Effector CD4-positive, alpha-beta T cell (primary cell): ENCODE data around the gene WDR74.
"Not testable (repeated sequence)": the region's sequence is repeated elsewhere in the genome, so short reads cannot be mapped to it uniquely, and the experiment has no call there.

Experiments
- DNase-seq: peaks from one replicate; pipeline ENCODE4 v3.0.0-alpha.2; 2020

Gene WDR74

GRCh38 chr11:62859281-62859703 lies 19.9 kb upstream of the WDR74 start:
- not testable (repeated sequence) for DNase-seq

DNA sequence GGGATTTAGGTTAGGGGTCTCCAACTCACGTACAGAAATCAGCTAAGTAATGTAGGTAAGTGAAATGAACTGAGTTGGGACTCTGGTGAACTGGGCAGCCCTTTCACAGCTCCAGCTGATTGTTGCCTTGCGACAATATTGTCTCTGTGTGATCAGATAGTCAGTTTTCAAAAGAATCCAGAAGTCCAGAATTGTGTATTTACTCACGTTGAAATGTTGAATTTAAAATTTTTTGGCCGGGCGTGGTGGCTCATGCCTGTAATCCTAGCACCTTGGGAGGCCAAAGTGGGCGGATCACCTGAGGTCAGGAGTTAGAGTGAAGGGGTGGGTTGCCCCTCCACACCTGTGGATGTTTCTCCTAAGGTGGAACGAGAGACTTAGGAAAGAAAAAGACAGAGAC lies 18.8 kb upstream of the WDR74 start:
- DNase-seq: no peak

GRCh38 chr11:62857541-62857982 lies 18.2 kb upstream of the WDR74 start:
- DNase-seq: no peak

GRCh38 chr11:62856333-62856895 lies 17.0 kb upstream of the WDR74 start:
- DNase-seq: no peak

DNA sequence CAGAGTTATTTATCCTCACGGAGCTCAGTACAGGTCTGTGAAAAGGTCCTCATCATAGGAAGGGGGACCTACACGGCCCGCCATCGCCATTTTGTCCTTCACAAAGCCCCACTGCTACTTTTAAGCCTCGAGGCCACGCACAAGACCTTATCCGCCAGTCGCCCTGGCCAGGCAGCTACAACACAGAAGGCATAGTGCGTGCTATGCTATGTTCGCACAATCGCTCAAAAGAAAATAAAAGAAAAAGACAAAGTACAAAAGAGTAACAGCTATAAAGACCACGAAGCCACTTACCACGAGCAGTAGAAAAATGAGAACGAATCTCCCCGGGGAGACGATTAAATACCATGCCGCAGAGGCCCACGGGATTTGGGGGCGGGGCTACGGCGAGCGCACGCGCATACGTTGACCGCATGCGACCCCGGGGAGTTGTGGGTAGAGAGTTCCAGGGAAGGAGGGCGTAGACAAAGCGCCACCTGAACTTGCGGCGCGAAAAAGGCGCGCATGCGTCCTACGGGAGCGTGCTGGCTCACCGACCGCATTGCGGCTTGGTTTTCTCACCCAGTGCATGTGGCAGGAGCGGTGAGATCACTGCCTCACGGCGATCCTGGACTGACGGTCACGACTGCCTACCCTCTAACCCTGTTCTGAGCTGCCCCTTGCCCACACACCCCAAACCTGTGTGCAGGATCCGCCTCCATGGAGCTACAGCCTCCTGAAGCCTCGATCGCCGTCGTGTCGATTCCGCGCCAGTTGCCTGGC lies 16.4 kb upstream of the WDR74 start:
- peak; percentile 96 for DNase-seq

DNA sequence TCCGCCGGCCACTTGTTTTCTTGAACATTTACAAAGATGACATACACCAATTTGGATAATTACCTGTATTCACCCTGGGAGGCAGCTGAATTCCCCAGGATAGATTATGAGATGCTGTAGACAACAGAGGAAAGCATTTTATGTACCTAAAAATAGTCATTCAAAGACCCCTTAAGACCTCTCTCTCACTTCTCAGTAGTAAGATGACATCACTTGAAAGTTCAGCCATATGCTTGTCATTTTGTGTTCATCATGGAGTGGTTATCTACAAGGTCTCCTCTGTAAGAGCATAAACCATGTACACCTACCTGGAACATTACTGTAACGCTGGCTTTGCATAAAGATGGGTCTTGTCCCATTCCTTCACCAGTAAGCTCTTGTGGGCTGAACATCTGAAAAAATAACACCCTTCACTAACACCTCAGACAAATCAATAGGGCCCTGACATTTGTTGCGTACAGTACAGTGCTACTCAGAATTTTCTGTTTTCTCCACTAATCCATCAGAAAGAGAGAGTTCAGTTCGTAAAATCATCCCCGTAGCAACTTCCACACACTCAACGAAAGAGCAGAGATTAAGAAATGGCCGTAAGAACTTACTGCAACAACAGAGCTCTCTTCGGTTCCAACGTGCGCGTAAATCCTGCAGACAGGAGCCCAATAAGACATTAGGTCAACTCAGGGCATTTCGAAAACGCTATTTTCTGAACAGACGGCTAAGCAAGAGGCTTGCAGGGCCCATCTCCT lies 15.6 kb upstream of the WDR74 start:
- no peak for DNase-seq

DNA sequence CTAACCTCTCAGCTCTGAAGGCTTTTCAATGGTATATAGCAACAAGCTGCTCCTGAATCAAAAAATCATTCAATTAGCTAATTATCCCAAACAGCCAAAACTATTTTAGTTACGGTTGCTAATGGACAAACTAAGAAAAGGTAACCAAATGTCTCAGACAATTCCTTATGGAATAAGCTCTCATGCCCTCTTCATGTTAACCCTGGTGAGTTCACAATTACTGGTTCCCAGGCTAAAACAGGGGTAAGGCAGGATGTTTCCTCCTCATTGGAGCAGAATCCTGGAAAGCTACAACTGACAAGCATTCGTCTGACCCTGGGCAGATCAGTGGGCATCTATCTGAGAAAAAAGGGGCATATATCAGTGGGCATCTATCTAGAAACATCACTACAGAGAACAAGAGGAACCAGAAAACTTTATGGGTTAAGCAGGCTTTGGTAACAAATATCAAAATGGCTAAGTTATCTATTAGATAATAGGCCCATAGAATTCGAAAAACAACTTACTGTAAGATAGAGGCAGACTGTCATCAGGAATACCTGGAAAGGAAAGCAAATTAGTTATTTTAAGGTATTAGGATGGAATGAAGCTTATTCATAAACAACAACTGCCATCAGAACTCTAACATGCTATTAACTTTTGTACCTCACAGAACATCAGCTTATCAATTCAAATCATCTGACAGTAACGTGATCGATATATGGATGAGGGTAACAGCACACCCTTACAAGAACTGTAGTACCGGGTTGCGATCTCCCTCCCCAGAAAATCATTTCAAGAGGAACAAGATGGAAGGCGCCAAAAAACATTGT lies 14.8 kb upstream of the WDR74 start:
- DNase-seq: no peak

- no peak for DNase-seq
These were observed 14.0 kb upstream of the WDR74 start for GRCh38 chr11:62853279-62853965.

DNA sequence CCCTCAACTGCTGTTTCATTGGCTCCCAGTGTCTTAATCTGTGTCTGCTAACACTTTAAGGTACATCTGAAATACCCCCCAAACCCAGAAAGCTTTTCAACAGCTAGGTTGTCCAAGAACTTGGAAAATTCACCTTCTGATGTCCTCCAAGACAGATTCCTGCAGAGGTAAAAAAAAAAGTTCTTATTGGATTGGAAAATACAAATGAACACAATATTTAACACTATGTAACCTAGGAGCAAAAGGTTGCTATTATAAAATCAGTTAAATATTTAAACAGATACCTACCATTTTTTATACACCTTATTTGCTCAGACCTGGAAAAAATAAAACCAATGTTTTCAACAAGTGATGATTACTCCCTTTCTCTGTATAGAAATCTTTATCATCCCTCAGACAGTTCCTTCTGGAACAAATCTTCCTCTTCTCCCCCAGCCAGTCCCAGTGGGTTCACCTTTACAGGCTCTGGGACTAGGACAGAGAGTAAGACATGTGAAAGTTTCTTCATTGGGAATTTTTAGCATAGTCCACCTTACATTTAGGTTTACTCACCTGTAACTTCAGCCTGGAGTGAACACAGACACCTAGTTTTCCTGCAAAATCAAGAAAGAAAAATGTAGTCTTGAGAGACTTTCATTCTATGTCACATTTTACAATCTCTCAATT lies 13.3 kb upstream of the WDR74 start:
- no peak for DNase-seq

- no peak for DNase-seq
These were observed 12.6 kb upstream of the WDR74 start for GRCh38 chr11:62851807-62852522.

GRCh38 chr11:62850911-62851806 lies 11.8 kb upstream of the WDR74 start:
- no peak for DNase-seq

DNA sequence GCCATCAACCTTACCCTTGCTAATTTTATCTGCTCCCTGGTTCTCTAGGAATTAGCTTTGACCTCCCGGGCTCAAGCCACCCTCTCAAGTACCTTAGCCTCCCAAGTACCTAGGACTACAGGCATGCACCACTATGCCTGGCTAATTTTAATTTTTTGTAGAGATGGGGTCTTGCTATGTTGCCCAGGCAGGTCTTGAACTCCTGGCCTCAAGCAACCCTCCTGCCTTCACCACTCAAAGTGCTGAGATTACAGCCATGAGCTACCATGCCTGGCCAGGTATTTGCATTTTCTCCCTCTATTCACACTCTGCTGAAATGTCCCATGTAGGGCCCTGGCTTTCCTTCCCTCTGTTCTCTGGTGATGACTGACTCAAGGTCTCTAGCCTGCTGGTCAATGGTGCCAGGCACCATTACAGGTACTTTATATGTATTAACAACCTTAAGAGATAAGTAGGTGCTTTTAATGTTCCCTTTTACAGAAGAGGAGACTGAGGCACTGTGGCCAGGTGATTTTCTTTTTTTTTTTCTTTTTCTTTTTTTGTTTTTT lies 8.5 kb upstream of the WDR74 start:
- DNase-seq: no peak

DNA sequence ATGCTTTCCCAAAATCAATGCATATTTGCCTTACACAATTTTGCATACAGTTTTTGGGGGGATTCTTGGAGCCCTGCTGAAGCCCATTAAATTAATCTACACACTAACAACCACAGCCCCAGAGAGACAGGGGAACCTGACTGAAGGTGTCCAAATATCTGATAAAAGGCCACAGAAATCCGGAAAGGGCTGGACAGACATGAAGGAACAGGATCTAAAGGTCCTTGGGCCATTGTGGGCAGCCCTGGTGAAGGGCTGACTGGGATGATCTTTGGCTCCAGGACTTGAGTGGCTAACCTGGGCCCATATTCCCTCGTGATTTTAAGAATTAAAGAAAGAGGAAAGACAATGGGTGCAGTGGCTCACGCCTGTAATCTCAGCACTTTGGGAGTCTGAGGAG lies 6.8 kb upstream of the WDR74 start:
- no peak for DNase-seq

DNA sequence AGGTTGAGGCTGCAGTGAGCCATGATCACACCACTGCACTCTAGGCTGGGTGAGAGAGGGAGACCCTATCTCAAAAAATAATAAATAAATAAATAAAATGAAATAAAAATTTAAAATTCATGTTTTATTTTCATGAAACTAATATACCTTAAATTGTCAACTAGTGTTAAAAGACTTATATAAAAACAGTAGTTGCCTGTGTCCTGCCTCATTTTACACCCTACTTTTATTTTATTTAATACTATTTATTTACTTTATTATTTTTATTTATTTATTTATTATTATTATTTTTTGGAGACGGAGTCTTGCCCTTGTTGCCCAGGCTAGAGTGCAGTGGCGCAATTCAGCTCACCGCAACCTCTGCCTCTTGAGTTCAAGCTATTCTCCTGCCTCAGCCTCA lies 4.8 kb upstream of the WDR74 start:
- no peak for DNase-seq

DNA sequence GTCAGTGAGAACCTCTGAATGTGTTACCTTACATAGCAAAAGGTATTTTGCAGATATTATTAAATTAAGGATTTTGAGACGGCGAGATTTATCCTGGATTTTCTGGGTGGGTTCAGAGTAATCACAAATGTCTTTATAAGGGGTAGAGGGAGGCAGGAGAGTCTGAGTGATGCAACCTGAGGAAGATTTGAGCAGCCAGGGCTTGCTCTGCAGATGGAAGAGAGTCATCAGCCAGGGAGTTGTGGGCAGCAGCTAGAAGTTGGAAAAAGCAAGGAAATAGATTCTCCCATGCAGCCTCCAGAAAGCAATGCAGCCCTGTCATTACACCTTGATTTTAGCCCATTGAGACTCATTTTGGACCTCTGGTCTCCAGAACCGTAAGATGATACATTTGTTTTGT lies 4.1 kb upstream of the WDR74 start:
- DNase-seq: no peak

GRCh38 chr11:62842891-62843290 lies 3.5 kb upstream of the WDR74 start:
- not testable (repeated sequence) for DNase-seq

DNA sequence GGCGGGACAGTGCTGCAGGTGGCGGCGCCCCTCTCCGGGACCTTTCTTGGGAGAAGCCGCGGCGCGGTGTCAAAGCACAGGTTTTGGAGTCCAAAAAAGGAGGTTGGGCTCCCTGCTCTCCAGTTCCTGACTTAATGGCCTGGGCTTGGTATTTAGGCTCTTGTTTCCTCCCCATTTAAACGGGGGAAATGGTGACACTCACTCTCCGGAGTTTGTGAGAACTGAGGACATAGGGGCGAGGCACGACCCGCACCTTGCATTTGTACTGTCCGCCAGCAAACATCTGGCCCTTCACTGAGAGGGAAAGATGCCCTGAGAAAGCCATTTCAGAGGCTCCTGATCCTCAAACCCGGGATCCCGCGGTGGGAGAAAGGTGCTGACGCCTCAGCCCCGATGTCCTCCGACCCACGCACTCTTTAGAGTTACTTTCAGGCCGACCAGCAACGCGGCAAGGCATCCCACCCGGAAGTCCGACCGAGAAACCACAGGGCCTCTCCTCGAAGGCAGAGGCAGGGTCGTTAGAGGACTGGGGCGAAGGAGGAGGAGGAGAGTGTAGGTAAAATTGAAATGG lies 2.9 kb upstream of the WDR74 start:
- no peak for DNase-seq

DNA sequence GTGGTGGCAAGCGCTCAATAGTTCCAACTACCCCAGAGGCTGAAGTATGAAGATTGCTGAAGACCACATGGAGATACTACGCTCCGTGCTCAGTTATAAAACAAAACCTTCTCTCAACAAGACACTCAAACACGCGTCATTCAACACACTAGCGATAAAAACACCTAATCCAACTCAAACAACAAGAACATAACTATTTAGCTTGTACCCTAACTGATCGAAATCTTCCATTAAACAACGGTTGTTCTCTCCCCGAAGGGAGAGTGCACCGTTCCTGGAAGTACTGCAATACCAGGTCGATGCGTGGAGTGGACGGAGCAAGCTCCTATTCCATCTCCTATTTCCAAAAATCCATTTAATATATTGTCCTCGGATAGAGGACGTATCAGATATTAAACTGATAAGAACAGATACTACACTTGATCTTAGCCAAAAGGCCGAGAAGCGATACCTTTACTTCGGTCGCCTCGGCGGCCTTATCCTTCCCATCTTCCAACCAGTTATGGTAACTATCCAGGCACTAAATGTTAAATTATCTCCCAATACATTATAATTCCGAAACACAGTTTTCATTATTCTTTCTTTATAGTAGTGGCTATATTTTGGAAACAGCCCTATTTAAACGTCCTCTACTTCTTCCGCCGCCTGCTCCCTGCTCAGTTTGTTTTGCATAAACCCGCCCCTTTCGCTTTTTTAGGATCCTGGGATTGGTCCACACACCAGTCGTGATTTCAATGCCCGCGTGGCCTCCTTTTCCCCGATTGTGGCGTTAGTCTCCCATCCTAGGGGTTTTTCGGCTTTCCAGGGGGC lies 2.2 kb upstream of the WDR74 start:
- DNase-seq: peak; percentile 77
